Mucosa of rectum (tissue), 2 donors: ENCODE results near the gene LPP.

Source experiments
- H3K27ac ChIP-seq, 2 donors: one replicate each; pipeline ENCODE4 v1.7.0; 2013; ENCODE audit warnings: inconsistent platforms in 2 of 2, low read depth in 2 of 2, low read length in 2 of 2
- H3K27me3 ChIP-seq, 2 donors: one replicate each; pipeline ENCODE4 v1.7.0; 2013; ENCODE audit warnings: low read length in 2 of 2; ENCODE audit not compliant: control insufficient read depth in 2 of 2, insufficient read depth in 2 of 2
- H3K36me3 ChIP-seq, 2 donors: one replicate each; pipeline ENCODE4 v1.7.0; 2013; ENCODE audit warnings: low read length in 2 of 2; ENCODE audit not compliant: control insufficient read depth in 2 of 2, insufficient read depth in 2 of 2
- H3K4me1 ChIP-seq, 2 donors: one replicate each; pipeline ENCODE4 v1.7.0; 2013; ENCODE audit warnings: low read length in 2 of 2, mild to moderate bottlenecking in 1 of 2; ENCODE audit not compliant: control insufficient read depth in 2 of 2, insufficient read depth in 2 of 2
- H3K4me3 ChIP-seq, 2 donors: one replicate each; pipeline ENCODE4 v1.7.0; 2013; ENCODE audit warnings: low read length in 2 of 2
- H3K9ac ChIP-seq, 2 donors: one replicate each; pipeline ENCODE4 v1.7.0; 2013; ENCODE audit warnings: low read length in 2 of 2, low read depth in 1 of 2, mild to moderate bottlenecking in 1 of 2
- H3K9me3 ChIP-seq, 2 donors: one replicate each; pipeline ENCODE4 v1.7.0; 2013; ENCODE audit warnings: low read length in 2 of 2; ENCODE audit not compliant: control insufficient read depth in 2 of 2
- donor health status: healthy.
- donor health status: Normal muscosa, but diverticular disease.

LPP gene

GRCh38 chr3:188518416-188518815 is 364.5 kb downstream of the LPP start:
- no peaks in the 10 kb centered on the region for H3K9me3 ChIP-seq
- no peaks in the 10 kb centered on the region for H3K27me3 ChIP-seq
- H3K4me3 ChIP-seq = no peak overlapping the region
- no peaks in the 10 kb centered on the region for H3K36me3 ChIP-seq
- no peak overlapping the region for H3K27ac ChIP-seq
- no peak overlapping the region for H3K9ac ChIP-seq
- no peaks in the 10 kb centered on the region for H3K4me1 ChIP-seq

GRCh38 chr3:188518835-188519452 is 365.0 kb downstream of the LPP start:
- Histone ChIP-seq H3K27ac (no peak overlapping the region), H3K9me3 (no peaks in the 10 kb centered on the region), H3K9ac (no peak overlapping the region), H3K4me3 (no peak overlapping the region), H3K27me3 (no peaks in the 10 kb centered on the region), H3K36me3 (no peaks in the 10 kb centered on the region), H3K4me1 (no peaks in the 10 kb centered on the region)

GRCh38 chr3:188520466-188520865 is 366.5 kb downstream of the LPP start:
- no peak overlapping the region for H3K4me3 ChIP-seq
- no peaks in the 10 kb centered on the region for H3K9me3 ChIP-seq
- H3K36me3 ChIP-seq = peaks cover 2 to 6% of the 10 kb centered on the region in 2 donors
- H3K27ac ChIP-seq = no peak overlapping the region
- H3K9ac ChIP-seq = no peak overlapping the region
- no peaks in the 10 kb centered on the region for H3K27me3 ChIP-seq
- H3K4me1 ChIP-seq = no peaks in the 10 kb centered on the region

- Histone ChIP-seq H3K27ac (no peak overlapping the region), H3K9ac (no peak overlapping the region), H3K4me1 (no peaks in the 10 kb centered on the region), H3K36me3 (peaks cover 6 to 8% of the 10 kb centered on the region in 2 donors), H3K27me3 (no peaks in the 10 kb centered on the region), H3K9me3 (no peaks in the 10 kb centered on the region), H3K4me3 (no peak overlapping the region)
Measured at GRCh38 chr3:188522115-188522514, 368.2 kb downstream of the LPP start.

GRCh38 chr3:188523291-188523690 is 369.3 kb downstream of the LPP start:
- Histone ChIP-seq H3K4me1 (no peaks in the 10 kb centered on the region), H3K27ac (no peak overlapping the region), H3K4me3 (no peak overlapping the region), H3K9me3 (no peaks in the 10 kb centered on the region), H3K27me3 (no peaks in the 10 kb centered on the region), H3K9ac (no peak overlapping the region), H3K36me3 (peaks cover 6 to 8% of the 10 kb centered on the region in 2 donors)

- Histone ChIP-seq H3K9ac (no peak overlapping the region), H3K36me3 (peaks cover 6 to 8% of the 10 kb centered on the region in 2 donors), H3K4me3 (no peak overlapping the region), H3K4me1 (no peaks in the 10 kb centered on the region), H3K27ac (no peak overlapping the region), H3K27me3 (no peaks in the 10 kb centered on the region), H3K9me3 (no peaks in the 10 kb centered on the region)
Measured at GRCh38 chr3:188524052-188524451, 370.1 kb downstream of the LPP start.

GRCh38 chr3:188526057-188526456 is 372.1 kb downstream of the LPP start:
- H3K27ac ChIP-seq = no peak overlapping the region

GRCh38 chr3:188527389-188527788 is 373.4 kb downstream of the LPP start:
- Histone ChIP-seq H3K9ac (no peak overlapping the region), H3K9me3 (no peaks in the 10 kb centered on the region), H3K4me3 (no peak overlapping the region), H3K4me1 (no peaks in the 10 kb centered on the region), H3K27ac (no peak overlapping the region), H3K36me3 (peaks cover 6 to 8% of the 10 kb centered on the region in 2 donors), H3K27me3 (no peaks in the 10 kb centered on the region)

More at GRCh38 chr3:188526057-188526456, 372.1 kb downstream of the LPP start:
- no peaks in the 10 kb centered on the region for H3K9me3 ChIP-seq
- H3K9ac ChIP-seq = no peak overlapping the region
- H3K27me3 ChIP-seq = no peaks in the 10 kb centered on the region
- no peaks in the 10 kb centered on the region for H3K4me1 ChIP-seq
- H3K36me3 ChIP-seq = peaks cover 6 to 8% of the 10 kb centered on the region in 2 donors
- H3K4me3 ChIP-seq = no peak overlapping the region

- Histone ChIP-seq H3K27me3 (no peaks in the 10 kb centered on the region), H3K4me3 (no peak overlapping the region), H3K4me1 (no peaks in the 10 kb centered on the region), H3K36me3 (peaks cover 6 to 8% of the 10 kb centered on the region in 2 donors), H3K9ac (no peak overlapping the region), H3K9me3 (no peaks in the 10 kb centered on the region), H3K27ac (no peak overlapping the region)
Measured at GRCh38 chr3:188528396-188528795, 374.4 kb downstream of the LPP start.

GRCh38 chr3:188529228-188529627 is 375.3 kb downstream of the LPP start:
- Histone ChIP-seq H3K9me3 (no peaks in the 10 kb centered on the region), H3K4me1 (no peaks in the 10 kb centered on the region), H3K36me3 (peaks cover 6 to 8% of the 10 kb centered on the region in 2 donors), H3K9ac (no peak overlapping the region), H3K4me3 (no peak overlapping the region), H3K27me3 (no peaks in the 10 kb centered on the region), H3K27ac (no peak overlapping the region)
